Measurements from ENCODE around the gene MBOAT2.

- TF ChIP-seq CTCF (IDR thresholded peaks at IDR 0.05) (no peak), POLR2A (IDR thresholded peaks at IDR 0.05) (no peak)
These were observed 143.2 kb downstream of the MBOAT2 start for GRCh38 chr2:8860239-8860638.

Data from adrenal gland (tissue), 5 donors.